ENCODE data around the gene SOAT1. TPM values are rescaled to one million over a fixed set of nuclear protein-coding genes. Genes with fewer than 3 reads are reported as not detected.

SOAT1 gene
- total and polyA plus RNA-seq, 8 donors: 2.9 to 179 (median 6.6) TPM

- peaks cover 0 to 9% (median 2%) of the 10 kb centered on the region in 4 donors for H3K9me3 ChIP-seq
- no peaks in the 10 kb centered on the region for H3K27me3 ChIP-seq
- TF ChIP-seq CTCF (IDR thresholded peaks at IDR 0.05) (no peak), EP300 (IDR thresholded peaks at IDR 0.05) (no peak), POLR2A (IDR thresholded peaks at IDR 0.05) (no peak), POLR2AphosphoS5 (IDR thresholded peaks at IDR 0.05) (no peak)
- no peak overlapping the region for H3K27ac ChIP-seq
- intact Hi-C loops (cut with DNase I; ENCODE audit: low total_unique reads): no loop called here
- H3K4me1 ChIP-seq: peaks cover 0 to 18% (median 9%) of the 10 kb centered on the region in 4 donors
- H3K4me3 ChIP-seq: no peak overlapping the region
- WGBS, 5 donors: 90 to 94% (median 92%) methylated on average over 7 of the region's 7 CpGs
- DNase-seq: no peak
- H3K36me3 ChIP-seq: peaks cover 0 to 31% (median 20%) of the 10 kb centered on the region in 4 donors
These were observed 33.6 kb downstream of the SOAT1 start for GRCh38 chr1:179327196-179327595.

- Histone ChIP-seq H3K36me3 (peaks cover 0 to 31% (median 20%) of the 10 kb centered on the region in 4 donors), H3K9me3 (peaks cover 0 to 9% (median 2%) of the 10 kb centered on the region in 4 donors), H3K4me1 (peaks cover 0 to 18% (median 8%) of the 10 kb centered on the region in 4 donors), H3K27ac (no peak overlapping the region), H3K4me3 (no peak overlapping the region), H3K27me3 (no peaks in the 10 kb centered on the region)
- no peak for DNase-seq
- WGBS, 5 donors: 51 to 69% (median 60%) methylated on average over 3 of the region's 3 CpGs
- intact Hi-C loops (cut with DNase I; ENCODE audit: low total_unique reads): no loop called here
- TF ChIP-seq POLR2A (IDR thresholded peaks at IDR 0.05) (no peak), CTCF (IDR thresholded peaks at IDR 0.05) (no peak), EP300 (IDR thresholded peaks at IDR 0.05) (no peak), POLR2AphosphoS5 (IDR thresholded peaks at IDR 0.05) (no peak)
These were observed 34.1 kb downstream of the SOAT1 start for GRCh38 chr1:179327679-179328078.

GRCh38 chr1:179329862-179330261 lies 36.3 kb downstream of the SOAT1 start:
- intact Hi-C loops (cut with DNase I; ENCODE audit: low total_unique reads): no loop called here
- TF ChIP-seq POLR2A (IDR thresholded peaks at IDR 0.05) (no peak), POLR2AphosphoS5 (IDR thresholded peaks at IDR 0.05) (no peak), CTCF (IDR thresholded peaks at IDR 0.05) (no peak), EP300 (IDR thresholded peaks at IDR 0.05) (no peak)
- Histone ChIP-seq H3K27me3 (no peaks in the 10 kb centered on the region), H3K9me3 (peaks cover 0 to 9% (median 2%) of the 10 kb centered on the region in 4 donors), H3K4me3 (no peak overlapping the region), H3K36me3 (peaks cover 0 to 20% (median 7%) of the 10 kb centered on the region in 4 donors), H3K4me1 (peaks cover 0 to 18% (median 7%) of the 10 kb centered on the region in 4 donors), H3K27ac (no peak overlapping the region)
- DNase-seq: no peak
- 75 to 98% (median 95%) methylated on average over 2 of the region's 2 CpGs for WGBS, 5 donors

- TF ChIP-seq CTCF (IDR thresholded peaks at IDR 0.05): no peak
- TF ChIP-seq EP300 (IDR thresholded peaks at IDR 0.05): no peak
- TF ChIP-seq POLR2AphosphoS5 (IDR thresholded peaks at IDR 0.05): no peak
- TF ChIP-seq POLR2A (IDR thresholded peaks at IDR 0.05): no peak
- WGBS, 5 donors: 89 to 98% (median 93%) methylated on average over 4 of the region's 4 CpGs
- intact Hi-C loops (cut with DNase I; ENCODE audit: low total_unique reads): no loop called here
These were observed 40.8 kb downstream of the SOAT1 start for GRCh38 chr1:179334440-179334839.

More at GRCh38 chr1:179334440-179334839, 40.8 kb downstream of the SOAT1 start:
- no peak for DNase-seq
- peaks cover 0 to 32% (median 25%) of the 10 kb centered on the region in 4 donors for H3K36me3 ChIP-seq
- H3K4me3 ChIP-seq: no peak overlapping the region
- H3K27ac ChIP-seq: no peak overlapping the region
- no peaks in the 10 kb centered on the region for H3K27me3 ChIP-seq
- peaks cover 0 to 6% (median 2%) of the 10 kb centered on the region in 4 donors for H3K9me3 ChIP-seq
- peaks cover 0 to 18% (median 11%) of the 10 kb centered on the region in 4 donors for H3K4me1 ChIP-seq

Data from stomach (tissue), 9 donors.